Caki2 (cell line): ENCODE measurements around the gene GNB5. TPM values are rescaled to one million over a fixed set of nuclear protein-coding genes. Genes with fewer than 3 reads are reported as not detected.
"Not testable (repeated sequence)": the region's sequence is repeated elsewhere in the genome, so short reads cannot be mapped to it uniquely, and the experiment has no call there.

ENCODE experiments used
- DNase-seq: peaks from one replicate; pipeline ENCODE4 v3.0.0-alpha.2; 2015; ENCODE audit warnings: low read depth
- in situ Hi-C: cut with HindIII; loops from 2 replicates; pipeline ENCODE4 v1.10.0; 2016; ENCODE audit warnings: low sequenced_read_pairs, low pct_unique_long_range_greater_than_20kb, mixed read lengths
- total RNA-seq: library from RNA; depleted of rRNA; stranded (reverse); fragments of >200 nt; shearing (Covaris generic); gene quantifications from 2 replicates; pipeline ENCODE4 v1.2.3, GENCODE V29; 2014; ENCODE audit warnings: low replicate concordance

The GNB5 gene
- total RNA-seq, 1 experiment from 2014 or later, result 54.8 TPM

DNA sequence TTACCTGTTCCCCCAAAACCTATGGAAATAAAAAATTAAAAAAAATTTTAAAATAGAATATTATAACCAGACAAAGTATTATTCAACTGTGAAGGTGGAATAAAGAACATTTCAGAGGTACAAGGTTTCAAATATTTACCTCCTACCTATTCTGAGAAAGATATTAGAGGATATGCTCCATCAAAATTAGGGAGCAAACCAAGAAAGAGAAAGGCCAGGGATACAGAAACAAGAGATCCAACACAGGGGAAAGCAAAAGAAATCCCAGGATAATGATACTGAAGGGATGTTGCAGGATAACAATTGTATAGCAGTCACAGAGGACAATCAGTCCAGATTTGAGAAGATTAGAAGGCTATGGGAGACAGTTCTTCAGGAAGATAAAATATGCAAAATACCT lies 101.0 kb downstream of the GNB5 start:
- in situ Hi-C loops, result no loop called here
- no peak for DNase-seq

DNA sequence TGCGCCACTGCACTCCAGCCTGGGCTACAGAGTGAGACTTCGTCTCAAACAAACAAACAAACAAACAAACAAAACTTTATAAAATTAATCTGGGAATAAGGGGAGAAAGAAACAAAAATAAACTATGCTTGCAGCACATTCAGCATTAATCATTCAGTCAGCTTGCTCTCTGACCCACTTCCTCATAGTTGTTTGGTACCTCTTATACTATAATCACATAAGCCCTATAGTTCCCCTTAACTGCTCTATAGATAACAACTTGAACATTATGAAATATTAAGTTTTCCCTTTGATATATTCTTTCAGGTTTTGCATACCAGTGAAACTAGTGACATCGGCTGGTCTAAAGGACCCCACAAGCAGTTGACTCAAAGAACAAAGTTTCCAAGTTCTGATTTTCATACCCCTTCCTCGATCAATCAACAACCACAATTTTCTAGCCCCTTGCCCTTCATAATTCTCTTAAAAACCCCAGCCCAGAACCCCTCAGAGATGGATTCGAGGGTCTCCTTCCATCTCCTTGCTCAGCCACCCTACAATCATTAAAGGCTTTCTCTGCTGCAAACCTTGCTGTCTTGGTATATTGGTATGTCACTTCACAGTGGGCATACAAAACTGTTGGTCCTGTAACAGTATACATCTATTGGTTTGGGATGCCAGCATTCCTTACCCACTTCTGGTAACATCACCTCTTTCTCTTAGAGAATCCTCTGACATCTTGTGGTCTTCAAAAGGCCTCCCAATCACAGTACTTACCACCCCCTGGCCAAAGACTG lies 105.0 kb downstream of the GNB5 start:
- DNase-seq, result no peak
- in situ Hi-C loops, result no loop called here

DNA sequence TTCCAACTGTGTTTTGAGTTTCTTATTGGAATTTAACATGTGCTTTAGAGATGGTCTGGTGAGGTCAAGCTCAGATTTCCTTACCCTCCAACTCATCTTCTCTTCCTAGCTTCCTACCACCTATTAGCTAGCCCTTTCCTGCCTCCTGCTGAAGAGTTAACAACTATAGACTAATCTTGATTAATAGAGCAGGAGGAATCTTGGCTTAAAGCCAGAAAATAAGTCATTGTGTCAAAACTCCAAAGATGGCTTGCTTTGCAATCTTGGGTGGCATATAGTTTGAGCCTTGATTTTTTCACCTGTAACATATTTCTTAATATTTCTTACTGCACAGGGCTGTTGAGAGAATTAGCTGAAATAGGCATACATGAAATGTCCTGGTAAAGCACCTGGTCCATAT lies 105.9 kb downstream of the GNB5 start:
- in situ Hi-C loops, result no loop called here
- DNase-seq, result no peak

DNA sequence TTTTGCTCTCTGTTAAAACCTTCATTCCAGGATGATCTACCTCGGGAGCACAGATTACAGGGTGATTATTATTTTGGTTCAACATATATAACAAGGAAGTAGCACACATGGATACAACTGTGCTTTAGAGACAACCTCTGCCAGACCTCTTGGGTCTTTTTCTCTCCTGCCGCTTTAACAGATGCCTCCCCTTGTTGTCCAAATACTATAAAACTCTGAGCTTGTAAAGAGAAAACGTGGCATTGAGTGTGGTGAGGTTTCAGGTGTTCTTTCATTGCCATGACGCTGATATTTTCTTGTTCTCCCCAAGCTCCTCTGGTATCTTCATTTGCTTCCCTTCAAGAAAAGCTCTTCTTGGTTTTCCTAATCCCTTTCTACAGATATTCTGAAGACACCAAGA lies 107.6 kb downstream of the GNB5 start:
- in situ Hi-C loops, result no loop called here

DNA sequence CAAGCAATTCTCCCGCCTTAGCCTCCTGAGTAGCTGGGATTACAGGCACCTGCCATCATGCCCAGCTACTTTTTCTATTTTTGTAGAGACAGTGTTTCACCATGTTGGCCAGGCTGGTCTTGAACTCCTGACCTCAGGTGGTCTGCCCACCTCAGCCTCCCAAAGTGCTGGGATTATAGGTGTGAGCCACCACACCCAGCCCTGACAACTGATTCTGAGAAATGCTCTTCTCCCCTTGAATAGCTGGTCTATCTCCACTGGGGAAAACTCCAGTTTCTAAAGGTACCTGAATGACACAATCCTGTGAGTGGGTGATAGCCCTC lies 108.2 kb downstream of the GNB5 start:
- in situ Hi-C loops, DNase-seq: not testable (repeated sequence)

More for the DNA sequence above, 107.6 kb downstream of the GNB5 start:
- no peak for DNase-seq

DNA sequence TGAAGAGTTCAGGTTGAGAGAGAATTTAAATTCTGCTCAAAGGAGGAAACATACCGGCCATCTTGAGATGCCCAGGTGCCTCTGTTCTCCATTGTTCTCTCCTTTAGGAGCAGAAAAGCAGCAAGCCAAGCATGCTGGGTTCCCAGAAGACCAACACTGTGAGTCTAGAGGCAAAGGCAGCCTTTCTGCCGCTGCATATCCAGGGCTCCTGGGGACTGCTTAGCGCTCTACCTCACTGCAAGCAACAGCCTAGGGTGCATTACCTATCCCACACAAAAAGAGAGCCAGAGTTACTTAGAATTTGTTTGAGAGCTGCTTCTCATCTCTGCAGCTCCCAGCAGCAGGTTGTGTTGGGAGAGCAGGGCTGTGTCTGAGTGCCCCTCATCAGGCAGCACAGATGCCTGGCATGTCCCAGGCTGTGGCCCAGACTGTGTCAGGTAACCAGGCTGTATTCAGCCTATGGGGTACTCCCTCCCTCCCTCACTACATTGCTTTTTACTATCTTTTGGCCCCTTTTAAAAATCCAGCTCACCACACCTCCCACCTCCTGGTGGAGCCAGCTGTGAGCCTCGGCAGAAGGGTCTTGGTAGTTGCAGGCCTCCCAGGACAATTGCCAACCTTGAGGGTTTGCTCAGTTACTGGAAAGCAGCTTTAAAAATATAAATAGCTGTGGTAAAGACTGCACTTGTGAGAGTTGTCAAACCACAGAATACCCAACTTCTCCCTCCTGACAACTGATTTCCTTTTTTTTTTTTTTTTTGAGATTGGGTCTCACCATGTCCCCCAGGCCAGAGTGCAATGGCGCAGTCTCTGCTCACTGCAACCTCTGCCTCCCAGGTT lies 108.8 kb downstream of the GNB5 start:
- in situ Hi-C loops, result no loop called here
- no peak for DNase-seq

DNA sequence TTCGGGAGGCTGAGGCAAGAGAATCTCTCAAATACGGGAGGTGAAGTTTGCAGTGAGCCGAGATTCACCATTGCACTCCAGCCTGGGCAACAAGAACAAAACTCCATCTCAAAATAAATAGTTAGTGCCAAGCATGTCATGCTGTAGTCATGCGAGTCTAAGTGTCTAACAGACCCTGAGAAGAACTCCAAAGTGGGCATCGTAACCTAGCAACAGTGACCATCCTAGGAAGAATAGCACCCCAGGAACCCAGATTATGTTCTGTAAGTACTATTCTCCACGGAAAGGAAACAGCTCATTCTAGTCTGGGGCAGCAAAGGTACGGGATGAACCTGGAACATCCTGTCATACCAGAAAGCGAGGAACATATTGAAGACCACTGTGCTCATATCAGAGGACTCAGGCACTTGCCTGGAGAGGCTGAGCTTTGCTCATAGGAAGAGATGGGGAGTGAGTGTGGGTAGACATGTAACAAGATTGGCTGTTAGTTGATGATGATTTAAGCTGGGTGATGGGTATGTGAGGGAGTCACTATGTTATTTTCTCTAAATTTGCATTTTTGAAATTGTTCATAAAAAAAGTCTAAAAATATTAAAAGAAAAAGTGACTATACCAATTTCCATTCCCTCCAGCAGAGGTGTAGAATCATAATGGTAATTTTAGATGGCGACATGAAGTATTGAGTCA lies 110.3 kb downstream of the GNB5 start:
- in situ Hi-C loops, result no loop called here
- DNase-seq, result no peak

DNA sequence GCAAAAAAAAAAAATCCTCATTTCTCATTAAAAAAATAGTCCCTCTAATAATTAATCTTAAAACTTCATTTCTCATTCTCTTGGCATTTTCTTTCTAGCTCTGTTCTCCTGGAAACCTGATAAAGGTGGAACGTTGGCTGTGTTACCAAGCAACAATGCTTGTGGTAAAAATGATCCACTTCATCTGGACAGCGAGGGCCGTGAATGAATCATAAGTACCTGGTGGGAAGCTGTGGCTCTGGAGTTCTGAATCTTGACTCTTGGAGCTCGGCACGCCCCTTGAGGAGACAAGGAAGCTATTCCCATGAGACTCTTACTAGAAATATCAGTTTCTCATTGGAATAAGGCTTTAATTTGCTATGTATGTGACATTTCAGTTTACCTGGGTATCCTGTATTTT lies 111.2 kb downstream of the GNB5 start:
- DNase-seq, result peak; percentile 27
- in situ Hi-C loops, result no loop called here

DNA sequence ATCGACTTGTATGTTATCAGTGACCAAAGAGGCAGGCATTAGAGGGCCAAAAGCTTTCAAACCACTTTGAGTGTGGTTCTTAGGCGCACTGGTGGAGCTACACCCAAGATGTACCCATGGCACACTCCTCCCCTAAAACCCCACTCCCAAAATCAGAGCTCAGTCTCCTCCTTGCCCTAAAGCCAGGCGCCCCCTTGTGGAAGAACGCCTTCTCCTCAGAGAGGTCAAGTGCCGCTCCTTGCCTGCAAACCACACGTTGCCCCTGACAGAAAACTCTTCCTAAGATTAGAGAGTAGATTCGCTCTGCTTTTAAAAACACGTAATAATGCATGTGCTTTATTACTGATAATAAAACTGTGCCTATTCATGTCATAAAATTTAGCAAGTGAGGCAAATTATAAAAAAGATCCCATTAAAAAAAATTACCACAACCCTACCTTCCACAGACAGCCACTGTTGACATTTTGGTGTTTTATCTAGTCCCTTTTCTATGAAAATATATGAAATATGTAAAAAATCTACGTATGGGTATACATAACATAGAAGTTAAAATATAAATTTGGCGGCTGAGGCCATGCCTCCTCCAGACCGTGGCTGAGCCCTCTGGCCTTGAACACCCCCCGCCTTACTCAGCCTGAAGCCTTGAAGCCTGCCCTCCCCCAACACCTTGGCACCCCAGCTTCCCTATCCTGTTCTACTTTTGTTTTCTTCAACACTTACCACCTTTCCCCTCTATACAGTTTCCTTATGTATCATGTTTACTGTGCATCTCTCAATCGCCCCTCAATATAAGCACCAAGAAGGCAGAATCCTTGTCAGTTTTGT lies 112.1 kb downstream of the GNB5 start:
- in situ Hi-C loops, result no loop called here
- DNase-seq, result no peak

DNA sequence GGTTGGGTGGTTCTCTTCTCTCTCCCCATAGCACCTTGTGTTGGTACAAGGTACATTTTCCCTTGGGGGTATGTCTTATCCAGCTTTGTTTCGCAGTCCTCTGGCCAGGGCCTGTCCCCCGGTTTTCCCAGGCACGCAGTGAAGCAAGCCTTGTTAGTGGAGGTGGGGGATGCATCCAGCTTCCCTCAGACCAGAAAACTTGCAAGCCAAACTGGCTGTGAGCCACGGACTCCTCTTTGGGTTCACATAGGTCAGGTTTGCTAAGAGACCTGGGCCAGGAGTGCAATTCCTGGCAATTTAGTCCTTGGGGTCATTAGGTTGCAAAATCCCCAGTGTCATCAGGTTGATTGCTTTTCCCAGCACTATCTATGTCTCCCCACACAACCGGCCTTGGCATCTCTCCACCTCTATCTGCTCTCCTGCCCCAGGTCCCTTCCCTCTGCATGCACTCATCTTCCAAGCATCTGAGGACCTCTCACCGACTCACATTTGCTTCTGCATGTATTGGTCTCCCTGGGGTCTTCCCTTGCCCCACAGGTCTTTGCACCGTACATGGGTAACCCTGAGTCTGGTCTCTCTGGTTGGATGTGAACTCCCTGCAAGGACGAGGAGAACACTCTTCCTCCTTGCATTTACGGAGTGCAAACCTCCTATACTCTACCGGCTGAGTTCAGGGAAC lies 112.9 kb downstream of the GNB5 start:
- DNase-seq, result no peak
- in situ Hi-C loops, result no loop called here

DNA sequence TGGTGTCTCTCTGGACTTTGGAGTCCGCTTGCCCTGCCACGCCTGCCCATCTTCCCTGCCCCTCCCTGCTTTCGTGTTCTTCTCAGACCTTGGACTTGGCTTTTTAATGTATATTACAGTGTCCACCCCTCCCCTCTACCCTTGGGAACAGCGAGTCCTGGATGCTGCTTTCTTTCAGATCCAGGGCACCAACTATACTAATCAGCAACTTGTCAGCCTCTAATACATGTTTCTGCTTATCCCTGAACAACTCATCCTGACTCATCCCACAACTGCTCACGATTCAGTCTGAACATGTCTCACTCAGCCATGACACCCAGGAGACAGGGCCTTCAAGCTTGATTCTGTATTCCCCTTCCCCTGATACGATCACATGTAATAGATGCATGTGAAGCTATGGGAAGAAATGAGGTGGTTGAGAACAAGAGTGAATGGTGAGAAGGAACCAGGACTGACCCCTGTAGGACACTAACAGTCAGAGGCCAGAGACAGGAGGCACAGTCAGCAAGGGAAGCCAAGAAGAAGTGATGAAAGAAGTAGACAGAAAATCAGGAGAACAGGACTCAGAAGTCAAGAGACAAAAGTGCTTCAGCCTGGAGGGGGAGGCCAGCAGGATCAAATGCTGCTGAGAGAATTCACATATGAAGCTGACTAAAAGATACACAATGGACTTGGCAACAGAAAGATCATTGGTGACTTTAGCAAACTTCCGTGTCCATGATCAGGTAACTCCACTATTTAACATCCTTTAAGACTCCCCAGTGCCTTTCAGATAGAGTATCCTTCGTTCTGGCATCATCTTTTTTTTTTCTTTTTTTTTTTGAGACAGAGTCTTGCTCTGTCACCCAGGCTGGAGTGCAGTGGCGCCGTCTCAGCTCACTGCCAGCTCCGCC lies 114.1 kb downstream of the GNB5 start:
- in situ Hi-C loops, result no loop called here

DNA sequence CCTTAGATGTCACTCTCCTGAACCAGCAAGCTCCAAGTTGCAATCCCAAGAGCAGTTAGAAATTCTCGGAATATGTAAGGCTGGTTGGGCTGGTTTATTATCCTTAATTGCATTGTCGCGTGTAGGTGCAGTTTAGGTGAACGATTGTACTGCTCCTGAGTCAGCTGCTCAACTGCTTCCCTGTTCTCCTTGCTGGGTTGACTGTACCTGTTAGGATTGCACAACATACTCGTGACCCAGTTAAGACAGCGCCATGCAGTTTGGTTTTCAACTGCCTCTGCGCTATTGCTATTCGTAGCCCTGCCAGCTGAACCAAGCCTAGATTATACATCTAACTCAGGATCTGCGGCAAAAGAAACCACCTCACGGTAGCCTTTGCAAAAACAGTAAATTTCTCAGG lies 119.6 kb downstream of the GNB5 start:
- in situ Hi-C loops, result no loop called here
- no peak for DNase-seq

More for the DNA sequence above, 114.1 kb downstream of the GNB5 start:
- peak; percentile 61 for DNase-seq

DNA sequence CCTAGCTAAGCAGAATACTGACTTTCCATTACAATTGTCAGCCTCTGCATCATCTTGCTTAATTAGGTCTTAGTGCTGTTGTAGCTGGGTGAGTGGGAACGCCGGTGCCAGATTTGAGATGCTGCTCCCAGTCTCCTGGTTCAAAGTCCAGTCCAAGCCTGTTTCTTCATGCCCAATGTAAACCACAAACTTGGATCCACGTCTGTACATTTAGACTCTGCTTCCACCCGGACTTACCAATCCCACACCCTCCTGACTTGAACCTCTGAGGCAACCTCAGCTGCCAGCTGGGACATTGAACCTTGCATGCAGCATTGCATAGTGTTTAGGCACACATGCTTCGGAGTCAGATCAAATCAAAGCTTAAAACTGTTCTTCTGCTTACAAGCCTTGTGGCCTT lies 121.6 kb downstream of the GNB5 start:
- in situ Hi-C loops, result no loop called here

DNA sequence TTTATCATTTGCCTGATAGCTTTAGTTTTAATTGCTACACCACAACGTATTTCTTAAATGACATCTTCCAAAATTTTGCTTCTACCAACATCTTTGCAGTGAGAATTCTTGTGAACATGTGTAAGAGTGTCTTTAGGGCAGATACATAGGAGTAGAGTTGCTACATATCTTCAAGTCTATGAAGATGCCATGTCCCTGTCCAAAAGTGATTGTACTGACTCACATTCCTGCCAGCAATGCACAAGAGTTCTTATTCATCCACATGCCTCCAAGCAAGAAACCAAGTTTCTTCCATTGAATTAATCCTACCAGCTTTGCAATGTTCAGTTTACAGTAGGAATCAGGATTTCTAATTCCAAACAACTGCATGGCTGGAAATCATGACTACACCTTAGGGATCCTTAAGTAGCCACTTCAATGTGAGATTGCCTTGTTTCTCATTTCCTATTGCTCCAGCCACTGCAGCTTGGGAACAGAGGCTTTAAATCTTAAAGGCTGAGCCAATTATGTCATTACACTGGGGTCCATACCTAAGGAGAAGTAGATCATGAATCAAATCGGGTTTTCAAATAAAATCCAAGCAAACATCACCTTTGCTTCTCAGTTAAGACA lies 123.1 kb downstream of the GNB5 start:
- in situ Hi-C loops, result no loop called here
- DNase-seq, result no peak

More for the DNA sequence above, 121.6 kb downstream of the GNB5 start:
- no peak for DNase-seq

DNA sequence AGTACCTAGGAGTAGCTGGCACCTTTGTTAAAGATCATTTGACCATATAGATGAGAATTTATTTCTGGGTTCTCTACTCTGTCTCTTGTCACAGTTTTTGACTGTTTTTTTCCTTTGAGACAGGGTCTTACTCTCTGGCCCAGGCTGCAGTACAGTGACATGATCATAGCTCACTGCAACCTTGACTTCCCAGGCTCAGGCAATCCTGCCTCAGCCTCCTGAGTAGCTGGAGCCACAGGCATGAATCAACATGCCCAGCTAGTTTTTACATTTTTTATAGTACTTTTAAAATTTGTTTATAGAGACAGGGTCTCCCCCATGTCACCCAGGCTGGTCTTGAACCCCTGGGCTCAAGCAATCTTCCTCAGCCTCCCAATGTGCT lies 123.7 kb downstream of the GNB5 start:
- DNase-seq, result no peak
- in situ Hi-C loops, result no loop called here

DNA sequence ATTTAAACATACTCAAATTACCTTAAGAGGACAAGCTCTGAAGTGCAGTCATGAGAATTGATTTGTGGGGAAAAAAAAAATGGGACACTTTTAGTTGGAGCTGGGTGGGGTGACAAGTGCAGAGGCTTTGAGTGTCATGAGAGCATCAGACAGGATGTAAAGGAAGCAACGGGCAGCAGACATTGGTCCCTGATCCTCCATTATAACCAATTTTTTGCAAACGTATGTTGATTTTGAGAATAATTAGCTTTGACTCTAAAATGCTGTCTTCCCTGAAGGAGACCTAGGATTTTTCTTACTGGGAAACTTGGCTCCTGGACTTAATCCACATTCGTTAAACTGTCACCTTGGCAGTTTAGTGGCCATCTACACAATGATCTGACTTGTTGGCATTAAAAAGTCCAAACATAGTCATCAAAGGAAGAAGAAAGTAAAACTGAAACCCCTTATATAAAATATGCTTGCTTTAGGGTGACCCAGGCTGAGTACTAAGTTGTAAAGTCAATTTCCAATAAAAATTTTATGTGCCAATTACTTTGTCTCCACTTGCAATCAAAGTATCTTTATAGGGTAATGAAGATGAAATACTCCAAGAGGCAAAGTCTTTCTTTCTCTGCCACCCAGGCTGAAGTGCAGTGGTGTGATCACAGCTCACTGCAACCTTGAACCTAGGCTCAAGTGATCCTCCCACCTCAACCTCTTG lies 124.2 kb downstream of the GNB5 start:
- in situ Hi-C loops, result no loop called here
- DNase-seq, result no peak
